Prostate gland (tissue), 2 donors: Measurements from ENCODE around the gene HSD11B1L. TPM values are rescaled to one million over a fixed set of nuclear protein-coding genes. Genes with fewer than 3 reads are reported as not detected.

Source experiments
- DNase-seq: peaks from one replicate; pipeline ENCODE4 v3.0.0-alpha.2; 2019; ENCODE audit warnings: low spot score
- H3K27ac ChIP-seq, 2 donors: fragments of 200-600 bp; sonication (generic); 2 replicates each; pipeline ENCODE4 v1.5.1; 2017 to 2019
- H3K27me3 ChIP-seq: fragments of 200-600 bp; sonication (generic); replicated peaks from 2 replicates; pipeline ENCODE4 v1.5.1; 2019; ENCODE audit not compliant: insufficient read depth
- H3K36me3 ChIP-seq, 2 donors: fragments of 200-600 bp; sonication (generic); 1 replicate in 1 of 2; 2 replicates in 1 of 2; pipeline versions ENCODE4 v1.5.1 to v1.8.1; 2017 to 2019
- H3K4me1 ChIP-seq: fragments of 200-600 bp; sonication (generic); replicated peaks from 2 replicates; pipeline ENCODE4 v1.5.1; 2019
- H3K4me3 ChIP-seq, 2 donors: fragments of 200-600 bp; sonication (generic); 2 replicates each; pipeline ENCODE4 v1.5.1; 2017 to 2019
- H3K9me3 ChIP-seq: fragments of 200-600 bp; sonication (generic); 2 replicates; pipeline ENCODE4 v1.5.1; 2017
- POLR2A ChIP-seq: fragments of 450-650 bp; IDR thresholded peaks from one replicate; pipeline ENCODE4 v1.6.1; 2016; ENCODE audit warnings: antibody characterized with exemption, mild to moderate bottlenecking
- POLR2AphosphoS5 ChIP-seq: sonication (generic); formaldehyde crosslinking; IDR thresholded peaks from one replicate; pipeline ENCODE4 v1.6.1; 2017; ENCODE audit warnings: antibody characterized with exemption
- WGBS: methylation state at CpG from one replicate; pipeline ENCODE4 v1.1.5; 2018; 5-methylcytosine and 5-hydroxymethylcytosine counted together
- intact Hi-C: fragments of 100-400 bp; cut with DNase I; formaldehyde crosslinking; loops from one replicate; pipeline ENCODE4 v1.14.2; 2022
- total RNA-seq, 2 donors: library from RNA; depleted of rRNA; stranded (reverse); fragments of >200 nt; gene quantifications; one replicate each; pipeline ENCODE4 v1.1.0, GENCODE V29; 2016
- TF ChIP-seq, protein P1 (sequence below), 4 experiments: fragments of 200-600 bp in 2 of 4; fragments of 450-650 bp in 2 of 4; sonication (generic) in 2 of 4; IDR thresholded peaks; 1 replicate in 3 of 4; 2 replicates in 1 of 4; pipeline ENCODE4 v1.5.1; 2016 to 2019; ENCODE audit warnings: antibody characterized with exemption in 4 of 4, mild to moderate bottlenecking in 2 of 4, moderate library complexity in 2 of 4

The HSD11B1L gene
- total RNA-seq, 2 donors from 2014 or later = 15.6 to 17.9 TPM

DNA sequence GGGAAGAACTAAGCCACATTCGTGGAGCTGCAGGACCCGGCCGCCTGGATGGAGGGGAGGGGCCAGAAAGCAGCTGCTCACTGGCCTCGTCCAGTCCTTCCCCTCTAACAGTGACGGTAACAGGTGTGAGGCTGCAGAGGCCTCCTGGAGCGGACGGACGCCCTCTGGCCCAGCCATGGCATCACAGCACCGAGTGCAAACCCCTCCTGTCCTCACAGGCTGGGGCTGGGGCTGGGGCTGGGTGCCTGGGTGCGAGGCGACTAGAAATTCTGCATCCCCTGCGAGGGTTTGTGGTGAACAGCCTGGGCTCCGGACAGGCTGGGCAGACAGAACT lies 4.1 kb upstream of the HSD11B1L start:
- H3K27ac ChIP-seq = no peak overlapping the region
- H3K4me1 ChIP-seq = peaks cover 7% of the 10 kb centered on the region
- WGBS = 81% methylated on average over 13 of the region's 13 CpGs
- no peak for TF ChIP-seq POLR2AphosphoS5
- no peak for TF ChIP-seq POLR2A
- TF ChIP-seq, protein P1, sequence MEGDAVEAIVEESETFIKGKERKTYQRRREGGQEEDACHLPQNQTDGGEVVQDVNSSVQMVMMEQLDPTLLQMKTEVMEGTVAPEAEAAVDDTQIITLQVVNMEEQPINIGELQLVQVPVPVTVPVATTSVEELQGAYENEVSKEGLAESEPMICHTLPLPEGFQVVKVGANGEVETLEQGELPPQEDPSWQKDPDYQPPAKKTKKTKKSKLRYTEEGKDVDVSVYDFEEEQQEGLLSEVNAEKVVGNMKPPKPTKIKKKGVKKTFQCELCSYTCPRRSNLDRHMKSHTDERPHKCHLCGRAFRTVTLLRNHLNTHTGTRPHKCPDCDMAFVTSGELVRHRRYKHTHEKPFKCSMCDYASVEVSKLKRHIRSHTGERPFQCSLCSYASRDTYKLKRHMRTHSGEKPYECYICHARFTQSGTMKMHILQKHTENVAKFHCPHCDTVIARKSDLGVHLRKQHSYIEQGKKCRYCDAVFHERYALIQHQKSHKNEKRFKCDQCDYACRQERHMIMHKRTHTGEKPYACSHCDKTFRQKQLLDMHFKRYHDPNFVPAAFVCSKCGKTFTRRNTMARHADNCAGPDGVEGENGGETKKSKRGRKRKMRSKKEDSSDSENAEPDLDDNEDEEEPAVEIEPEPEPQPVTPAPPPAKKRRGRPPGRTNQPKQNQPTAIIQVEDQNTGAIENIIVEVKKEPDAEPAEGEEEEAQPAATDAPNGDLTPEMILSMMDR (IDR thresholded peaks at IDR 0.05) = no peak
- no peak overlapping the region for H3K4me3 ChIP-seq
- DNase-seq = no peak
- H3K36me3 ChIP-seq = no peaks in the 10 kb centered on the region
- H3K9me3 ChIP-seq = no peaks in the 10 kb centered on the region
- intact Hi-C loops = no loop called here
- no peaks in the 10 kb centered on the region for H3K27me3 ChIP-seq

DNA sequence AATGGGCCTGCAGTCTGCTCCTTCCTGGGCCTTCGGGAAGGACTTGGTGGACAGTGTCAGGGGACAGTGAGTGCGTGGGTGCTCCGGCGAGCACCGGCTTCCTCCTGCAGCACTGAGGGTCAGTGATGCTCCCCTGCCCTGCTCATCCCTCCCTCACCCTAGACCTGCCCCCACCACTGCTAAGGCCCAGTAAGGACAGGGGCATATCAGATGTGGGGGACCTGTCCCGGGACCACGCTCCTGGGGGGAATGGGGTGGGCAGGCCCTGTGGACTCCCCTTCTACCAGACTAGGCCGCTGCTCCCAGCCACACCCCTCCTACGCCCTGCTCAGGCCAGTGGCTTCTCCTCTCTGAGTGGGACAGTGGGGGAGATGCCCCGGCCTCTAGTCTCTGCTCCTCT lies 3.7 kb upstream of the HSD11B1L start:
- DNase-seq = no peak
- intact Hi-C loops = no loop called here
- TF ChIP-seq POLR2AphosphoS5 = no peak
- no peak for TF ChIP-seq POLR2A
- TF ChIP-seq, protein P1 (IDR thresholded peaks at IDR 0.05) = no peak
- H3K27ac ChIP-seq = no peak overlapping the region
- no peaks in the 10 kb centered on the region for H3K36me3 ChIP-seq
- H3K4me3 ChIP-seq = no peak overlapping the region
- H3K9me3 ChIP-seq = no peaks in the 10 kb centered on the region
- peaks cover 7% of the 10 kb centered on the region for H3K4me1 ChIP-seq
- WGBS = 87% methylated on average over 10 of the region's 10 CpGs
- no peaks in the 10 kb centered on the region for H3K27me3 ChIP-seq

- Histone ChIP-seq H3K27me3 (no peaks in the 10 kb centered on the region), H3K36me3 (no peaks in the 10 kb centered on the region), H3K4me3 (no peak overlapping the region), H3K27ac (no peak overlapping the region), H3K4me1 (peaks cover 7% of the 10 kb centered on the region), H3K9me3 (no peaks in the 10 kb centered on the region)
- DNase-seq = no peak
- TF ChIP-seq POLR2A = no peak
- TF ChIP-seq POLR2AphosphoS5 = no peak
- 89% methylated on average over 9 of the region's 9 CpGs for WGBS
- intact Hi-C loops = no loop called here
Measured at GRCh38 chr19:5677580-5677979, 3.2 kb upstream of the HSD11B1L start.

- Histone ChIP-seq H3K4me3 (no peak overlapping the region), H3K27me3 (no peaks in the 10 kb centered on the region), H3K4me1 (peaks cover 7% of the 10 kb centered on the region), H3K27ac (no peak overlapping the region), H3K9me3 (no peaks in the 10 kb centered on the region), H3K36me3 (no peaks in the 10 kb centered on the region)
- TF ChIP-seq POLR2A = no peak
- no peak for TF ChIP-seq POLR2AphosphoS5
- TF ChIP-seq, protein P1 (IDR thresholded peaks at IDR 0.05) = no peak
- WGBS = 87% methylated on average over 18 of the region's 22 CpGs
- intact Hi-C loops = no loop called here
- DNase-seq = no peak
Measured at GRCh38 chr19:5678071-5678718, 2.6 kb upstream of the HSD11B1L start.

DNA sequence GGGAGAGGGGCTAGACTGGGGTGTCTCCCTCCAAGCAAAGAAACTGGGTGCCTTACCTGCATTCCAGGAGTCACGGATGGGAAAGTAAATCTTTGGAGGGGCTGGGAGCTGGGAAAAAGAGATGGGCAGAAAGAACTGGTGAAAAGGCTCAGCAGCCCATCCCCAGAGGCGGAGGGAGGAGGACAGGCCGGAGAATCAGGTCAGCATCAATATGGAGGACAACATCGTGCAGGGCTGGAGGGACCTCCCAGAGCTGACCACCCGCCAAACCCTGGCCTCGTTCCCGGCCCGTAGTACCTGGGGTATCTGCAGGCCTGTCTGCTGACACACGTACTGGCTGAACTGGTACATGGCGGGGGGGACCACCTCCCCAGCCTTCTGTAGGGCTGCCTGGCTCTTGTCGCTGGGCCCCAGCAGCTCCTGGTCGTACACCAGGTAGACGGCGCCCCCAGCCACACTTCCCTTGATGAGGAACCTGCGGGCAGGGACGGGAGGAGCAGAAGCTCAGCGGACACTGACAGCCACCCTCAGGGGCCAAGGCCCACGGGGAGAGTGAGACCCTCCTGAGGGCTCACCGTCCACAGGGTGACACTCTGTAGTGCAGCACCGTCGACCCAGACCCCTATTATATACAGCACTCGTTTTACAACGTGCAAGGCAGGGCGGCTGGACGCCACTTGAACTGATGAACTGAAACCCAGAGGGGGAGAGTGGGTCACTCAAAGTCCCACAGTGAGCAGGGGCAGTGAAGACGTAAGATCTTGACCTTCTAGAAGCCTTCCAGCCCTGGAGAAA lies 1.3 kb upstream of the HSD11B1L start:
- Histone ChIP-seq H3K4me1 (peaks cover 7% of the 10 kb centered on the region), H3K36me3 (no peaks in the 10 kb centered on the region), H3K27me3 (no peaks in the 10 kb centered on the region), H3K9me3 (no peaks in the 10 kb centered on the region), H3K4me3 (peak overlapping the region; percentile 69 to 84), H3K27ac (peak overlapping the region; percentile 87 to 91)
- TF ChIP-seq, protein P1 (IDR thresholded peaks at IDR 0.05) = no peak
- no peak for TF ChIP-seq POLR2AphosphoS5
- intact Hi-C loops = no loop called here
- no peak for DNase-seq
- WGBS = 22% methylated on average over 25 of the region's 26 CpGs
